GM12878 (cell line): ENCODE data around the gene GPC6. TPM values are rescaled to one million over a fixed set of nuclear protein-coding genes. Genes with fewer than 3 reads are reported as not detected.
"Not testable (repeated sequence)": the region's sequence is repeated elsewhere in the genome, so short reads cannot be mapped to it uniquely, and the experiment has no call there.

Experiments
- ATAC-seq: fragments of 200-7000 bp; cut with Tn5 transposase; 3 replicates; pipeline ENCODE4 v1.9.1; 2020; ENCODE audit warnings: mild to moderate bottlenecking, moderate library complexity
- BruUV-seq: library from RNA; stranded (reverse); fragments of 400-500 nt; replicated peaks from 2 replicates; lab custom pipeline; 2021; lab: Mats Ljungman, UMichigan
- CTCF ChIA-PET: fragments of 300-600 bp; sonication (Branson Sonifier 250); formaldehyde crosslinking; extraction: SDS; loops from one replicate; lab custom pipeline; 2021; ENCODE audit warnings: inconsistent platforms; lab: Yijun Ruan, JAX
- POLR2A ChIA-PET: fragments of 350-600 bp; formaldehyde crosslinking; extraction: SDS; loops from one replicate; lab custom pipeline; 2021; ENCODE audit warnings: inconsistent platforms; lab: Charles Lee
- RAD21 ChIA-PET: fragments of 300-600 bp; sonication (Branson Sonifier 250); formaldehyde crosslinking; loops from one replicate; lab custom pipeline; 2023; ENCODE audit warnings: antibody characterized with exemption; ENCODE audit not compliant: unreplicated experiment; lab: Charles Lee
- SMC1A ChIA-PET: fragments of 300-600 bp; sonication (Branson Sonifier 250); formaldehyde crosslinking; loops from one replicate; lab custom pipeline; 2023; ENCODE audit not compliant: unreplicated experiment, uncharacterized antibody; lab: Charles Lee
- DNase-seq: peaks from one replicate; pipeline ENCODE4 v3.0.0-alpha.2; 2011; ENCODE audit warnings: low read depth, low spot score
- FAIRE-seq: peaks from 3 replicates; lab custom pipeline; 2011; peaks lifted over from hg19 to GRCh38; lab: Jason Lieb, UNC
- H2AFZ ChIP-seq: 2 replicates; pipeline ENCODE4 v1.6.0; 2011; ENCODE audit warnings: low read depth, low read length, control low read depth; ENCODE audit not compliant: control insufficient read depth
- H3K27ac ChIP-seq: 2 replicates; pipeline ENCODE4 v1.5.1; 2011; ENCODE audit warnings: control low read depth; ENCODE audit not compliant: control insufficient read depth, insufficient read depth
- H3K27me3 ChIP-seq, 2 experiments: replicated peaks in 1 of 2; 2 replicates each; pipeline versions ENCODE4 v1.6.0 to v1.6.1; 2011; ENCODE audit warnings: low read length in 1 of 2; ENCODE audit not compliant: control insufficient read depth in 2 of 2, insufficient read depth in 2 of 2
- H3K36me3 ChIP-seq, 2 experiments: 2 replicates each; pipeline ENCODE4 v1.5.1; 2011; ENCODE audit warnings: low read length in 1 of 2; ENCODE audit not compliant: control insufficient read depth in 2 of 2, insufficient read depth in 2 of 2
- H3K4me1 ChIP-seq: 2 replicates; pipeline ENCODE4 v1.6.1; 2011; ENCODE audit warnings: mild to moderate bottlenecking, low read length, moderate library complexity, mixed read lengths; ENCODE audit not compliant: control insufficient read depth, insufficient read depth
- H3K4me2 ChIP-seq: 2 replicates; pipeline ENCODE4 v1.6.0; 2011; ENCODE audit warnings: control low read depth; ENCODE audit not compliant: control insufficient read depth, insufficient read depth
- H3K4me3 ChIP-seq: fragments of 200-600 bp; sonication (generic); 2 replicates; pipeline ENCODE4 v1.5.1; 2016
- H3K79me2 ChIP-seq: 2 replicates; pipeline ENCODE4 v1.6.0; 2011; ENCODE audit warnings: low read length; ENCODE audit not compliant: control insufficient read depth, insufficient read depth
- H3K9ac ChIP-seq: 2 replicates; pipeline ENCODE4 v1.8.0; 2011; ENCODE audit warnings: low read length, control low read depth, mixed read lengths; ENCODE audit not compliant: control insufficient read depth, insufficient read depth
- H3K9me3 ChIP-seq: replicated peaks from 3 replicates; pipeline ENCODE4 v1.5.1; 2011; ENCODE audit warnings: mild to moderate bottlenecking, low read length; ENCODE audit not compliant: control insufficient read depth, insufficient read depth
- H4K20me1 ChIP-seq: 2 replicates; pipeline ENCODE4 v1.6.0; 2011; ENCODE audit not compliant: control insufficient read depth, insufficient read depth
- SUZ12 ChIP-seq: fragments of 200-600 bp; sonication (generic); IDR thresholded peaks from one replicate; pipeline ENCODE4 v1.6.1; 2018; ENCODE audit warnings: antibody characterized with exemption, mild to moderate bottlenecking; ENCODE audit not compliant: unreplicated experiment
- WGBS: methylation state at CpG from one replicate; pipeline ENCODE4 v1.1.6; 2016; ENCODE audit warnings: low lambda C conversion rate; ENCODE audit not compliant: insufficient replicate concordance, insufficient coverage; ENCODE audit errors: missing lambda C conversion rate; 5-methylcytosine and 5-hydroxymethylcytosine counted together
- in situ Hi-C: fragments of 300-500 bp; cut with MboI; formaldehyde crosslinking; loops from 9 replicates; pipeline ENCODE4 v1.14.3; 2018; ENCODE audit warnings: mixed read lengths
- intact Hi-C: fragments of 100-400 bp; cut with micrococcal nuclease; formaldehyde crosslinking; loops from one replicate; pipeline ENCODE4 v1.14.2; 2022; ENCODE audit not compliant: unreplicated experiment
- polyA plus RNA-seq, 11 experiments: library from polyadenylated mRNA; depleted of rRNA in 4 of 11; unstranded in 6 of 11; stranded (reverse) in 5 of 11; fragments of >200 nt; fragmentation: Nextera tagmentation in 4 of 11; fragmentation: Illumina TruSeq in 1 of 11; extraction: Ambion mirVana in 4 of 11; extraction: Trizol in 1 of 11; gene quantifications; 1 replicate in 1 of 11; 2 replicates in 10 of 11; pipeline versions ENCODE4 v1.2.1 to v1.2.3, GENCODE V29; 2011 to 2016; ENCODE audit warnings: inconsistent platforms in 2 of 11, missing spikeins in 2 of 11, low read depth in 1 of 11
- total RNA-seq, 4 experiments: library from RNA; depleted of rRNA in 3 of 4; stranded (reverse); fragments of >200 nt in 3 of 4; fragmentation: Illumina TruSeq in 1 of 4; extraction: Trizol in 1 of 4; gene quantifications; 2 replicates each; pipeline versions ENCODE4 v1.2.1 to v1.2.3, GENCODE V29; 2013 to 2021

The GPC6 gene
- total and polyA plus RNA-seq, 10 of the 15 experiments (the other 5 are each of a cell fraction or from before 2014, with no cell fraction given): 0.03 to 0.04 (median 0.03) TPM; not detected in 7

DNA sequence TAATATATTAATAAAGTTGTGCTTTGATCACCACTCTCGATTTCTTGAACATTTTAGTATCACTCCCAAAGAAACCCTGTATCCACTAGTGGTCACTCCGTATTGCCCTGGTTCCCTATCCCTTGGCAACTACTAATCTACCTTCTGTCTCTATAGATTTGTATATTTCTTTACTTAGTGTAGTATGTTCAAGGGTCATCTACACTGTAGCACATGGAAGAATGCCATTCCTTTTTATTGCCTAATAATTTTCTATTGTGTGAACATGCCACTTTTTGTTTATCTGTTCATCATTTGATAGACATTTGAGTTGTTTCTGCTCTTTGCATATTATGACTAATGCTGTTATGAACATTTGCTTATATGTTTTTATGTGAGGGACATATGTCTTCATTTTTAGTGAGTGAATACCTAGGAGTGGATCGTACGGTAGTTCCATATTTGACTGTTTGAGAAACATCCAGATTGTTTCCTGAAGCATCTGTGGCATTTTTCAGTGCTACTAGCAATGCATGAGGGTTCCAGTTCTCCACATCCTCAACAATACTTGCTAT lies 254.0 kb downstream of the GPC6 start:
- POLR2A ChIA-PET: no interaction called here
- Histone ChIP-seq H3K9me3 (no peaks in the 10 kb centered on the region), H3K4me3 (no peak overlapping the region), H3K9ac (no peak overlapping the region), H3K36me3 (no peaks in the 10 kb centered on the region), H3K79me2 (no peaks in the 10 kb centered on the region), H2AFZ (no peak overlapping the region), H4K20me1 (no peaks in the 10 kb centered on the region), H3K27ac (no peak overlapping the region), H3K4me1 (no peaks in the 10 kb centered on the region), H3K4me2 (no peak overlapping the region), H3K27me3 (no peaks in the 10 kb centered on the region)
- in situ Hi-C loops: no loop called here
- DNase-seq (no peak), ATAC-seq (no peak), FAIRE-seq (no peak)
- intact Hi-C loops: no loop called here
- SMC1A ChIA-PET: no interaction called here
- no peak for TF ChIP-seq SUZ12
- BruUV-seq: no TSS peak
- RAD21 ChIA-PET: no interaction called here
- 50% methylated on average over 4 of the region's 4 CpGs for WGBS
- CTCF ChIA-PET: no interaction called here

DNA sequence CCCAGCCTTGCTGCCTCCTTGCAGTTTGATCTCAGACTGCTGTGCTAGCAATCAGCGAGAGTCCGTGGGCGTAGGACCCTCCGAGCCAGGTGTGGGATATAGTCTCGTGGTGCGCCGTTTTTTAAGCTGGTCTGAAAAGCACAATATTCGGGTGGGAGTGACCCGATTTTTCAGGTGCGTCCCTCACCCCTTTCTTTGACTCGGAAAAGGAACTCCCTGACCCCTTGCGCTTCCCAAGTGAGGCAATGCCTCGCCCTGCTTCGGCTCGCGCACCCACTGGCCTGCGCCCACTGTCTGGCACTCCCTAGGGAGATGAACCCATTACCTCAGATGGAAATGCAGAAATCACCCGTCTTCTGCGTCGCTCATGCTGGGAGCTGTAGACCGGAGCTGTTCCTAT lies 269.5 kb downstream of the GPC6 start:
- H3K4me2 ChIP-seq, H3K9me3 ChIP-seq, DNase-seq, H4K20me1 ChIP-seq, H3K4me3 ChIP-seq, H3K4me1 ChIP-seq, POLR2A ChIA-PET, CTCF ChIA-PET, H3K9ac ChIP-seq, H3K36me3 ChIP-seq, SMC1A ChIA-PET, H3K27me3 ChIP-seq, intact Hi-C loops, ATAC-seq, H2AFZ ChIP-seq, FAIRE-seq, H3K79me2 ChIP-seq, in situ Hi-C loops, BruUV-seq, RAD21 ChIA-PET, H3K27ac ChIP-seq: not testable (repeated sequence)
- whole genome bisulfite sequencing: 57% methylated on average over 15 of the region's 21 CpGs
